T-helper 2 cell treated with Interferon-gamma antibody and Interleukin-4, amounts not matched to agents 5 μg/mL and 100 μg/mL, for 36 hours (primary cell): ENCODE measurements around the gene KCNK16.

Experiments used
- DNase-seq: peaks from one replicate; pipeline ENCODE4 v3.0.0; 2021; ENCODE audit warnings: low spot score
- H3K27ac Mint-ChIP-seq: one replicate; pipeline ENCODE4 v1.8.0; 2021; ENCODE audit warnings: mild to moderate bottlenecking, mixed read lengths
- H3K27me3 Mint-ChIP-seq: one replicate; pipeline ENCODE4 v1.8.0; 2021; ENCODE audit warnings: low read depth, mixed read lengths
- H3K36me3 Mint-ChIP-seq: one replicate; pipeline ENCODE4 v1.8.0; 2021; ENCODE audit warnings: low read depth, mixed read lengths
- H3K4me1 Mint-ChIP-seq: one replicate; pipeline ENCODE4 v1.8.0; 2021; ENCODE audit warnings: low read depth, mixed read lengths
- H3K4me3 Mint-ChIP-seq: one replicate; pipeline ENCODE4 v1.8.0; 2022; ENCODE audit warnings: mild to moderate bottlenecking, moderate library complexity, mixed read lengths
- H3K9me3 Mint-ChIP-seq: one replicate; pipeline ENCODE4 v1.8.0; 2021; ENCODE audit warnings: mixed read lengths

Gene KCNK16

GRCh38 chr6:39309942-39310531 lies 12.5 kb downstream of the KCNK16 start:
- DNase-seq: peak; percentile 38
- no peaks in the 10 kb centered on the region for H3K36me3 Mint-ChIP-seq
- H3K27ac Mint-ChIP-seq: no peak overlapping the region
- no peak overlapping the region for H3K4me3 Mint-ChIP-seq
- H3K9me3 Mint-ChIP-seq: no peaks in the 10 kb centered on the region
- H3K4me1 Mint-ChIP-seq: peaks cover 2% of the 10 kb centered on the region
- peaks cover 34% of the 10 kb centered on the region for H3K27me3 Mint-ChIP-seq

GRCh38 chr6:39307462-39307861 lies 15.0 kb downstream of the KCNK16 start:
- H3K4me3 Mint-ChIP-seq: no peak overlapping the region
- DNase-seq: no peak

GRCh38 chr6:39304951-39305350 lies 17.6 kb downstream of the KCNK16 start:
- DNase-seq: no peak
- Mint-ChIP-seq H3K27me3 (peaks cover 3% of the 10 kb centered on the region), H3K36me3 (no peaks in the 10 kb centered on the region), H3K9me3 (no peaks in the 10 kb centered on the region), H3K4me1 (peaks cover 5% of the 10 kb centered on the region), H3K4me3 (no peak overlapping the region), H3K27ac (no peak overlapping the region)

More at GRCh38 chr6:39307462-39307861, 15.0 kb downstream of the KCNK16 start:
- Mint-ChIP-seq H3K9me3 (no peaks in the 10 kb centered on the region), H3K4me1 (peaks cover 7% of the 10 kb centered on the region), H3K27ac (no peak overlapping the region), H3K27me3 (peaks cover 20% of the 10 kb centered on the region), H3K36me3 (no peaks in the 10 kb centered on the region)

- Mint-ChIP-seq H3K4me1 (peaks cover 5% of the 10 kb centered on the region), H3K36me3 (no peaks in the 10 kb centered on the region), H3K4me3 (no peak overlapping the region), H3K9me3 (no peaks in the 10 kb centered on the region), H3K27me3 (peaks cover 3% of the 10 kb centered on the region), H3K27ac (no peak overlapping the region)
- no peak for DNase-seq
Measured at GRCh38 chr6:39303425-39304153, 18.9 kb downstream of the KCNK16 start.

GRCh38 chr6:39302669-39303424 lies 19.7 kb downstream of the KCNK16 start:
- H3K27ac Mint-ChIP-seq: peak overlapping the region; percentile 42
- no peaks in the 10 kb centered on the region for H3K36me3 Mint-ChIP-seq
- H3K4me3 Mint-ChIP-seq: peak overlapping the region; percentile 54
- H3K27me3 Mint-ChIP-seq: peaks cover 3% of the 10 kb centered on the region
- H3K9me3 Mint-ChIP-seq: no peaks in the 10 kb centered on the region
- peaks cover 5% of the 10 kb centered on the region for H3K4me1 Mint-ChIP-seq
- DNase-seq: peak; percentile 78

GRCh38 chr6:39302011-39302410 lies 20.5 kb downstream of the KCNK16 start:
- DNase-seq: no peak
- Mint-ChIP-seq H3K9me3 (no peaks in the 10 kb centered on the region), H3K27ac (no peak overlapping the region), H3K36me3 (no peaks in the 10 kb centered on the region), H3K4me3 (no peak overlapping the region), H3K27me3 (no peaks in the 10 kb centered on the region), H3K4me1 (peaks cover 5% of the 10 kb centered on the region)

- Mint-ChIP-seq H3K4me3 (no peak overlapping the region), H3K36me3 (no peaks in the 10 kb centered on the region), H3K9me3 (no peaks in the 10 kb centered on the region), H3K27me3 (no peaks in the 10 kb centered on the region), H3K4me1 (peaks cover 5% of the 10 kb centered on the region), H3K27ac (no peak overlapping the region)
- DNase-seq: no peak
Measured at GRCh38 chr6:39301606-39302005, 20.9 kb downstream of the KCNK16 start.

GRCh38 chr6:39300739-39301138 lies 21.8 kb downstream of the KCNK16 start:
- no peaks in the 10 kb centered on the region for H3K9me3 Mint-ChIP-seq
- H3K36me3 Mint-ChIP-seq: no peaks in the 10 kb centered on the region
- H3K27me3 Mint-ChIP-seq: no peaks in the 10 kb centered on the region
- no peak overlapping the region for H3K4me3 Mint-ChIP-seq
- DNase-seq: no peak
- peaks cover 5% of the 10 kb centered on the region for H3K4me1 Mint-ChIP-seq
- H3K27ac Mint-ChIP-seq: no peak overlapping the region

- Mint-ChIP-seq H3K36me3 (no peaks in the 10 kb centered on the region), H3K9me3 (no peaks in the 10 kb centered on the region), H3K4me3 (no peak overlapping the region), H3K4me1 (peaks cover 4% of the 10 kb centered on the region), H3K27me3 (no peaks in the 10 kb centered on the region), H3K27ac (no peak overlapping the region)
- DNase-seq: no peak
Measured at GRCh38 chr6:39298061-39298460, 24.4 kb downstream of the KCNK16 start.

GRCh38 chr6:39296745-39297640 lies 25.5 kb downstream of the KCNK16 start:
- Mint-ChIP-seq H3K27ac (no peak overlapping the region), H3K36me3 (no peaks in the 10 kb centered on the region), H3K27me3 (no peaks in the 10 kb centered on the region), H3K4me1 (no peaks in the 10 kb centered on the region), H3K4me3 (no peak overlapping the region), H3K9me3 (no peaks in the 10 kb centered on the region)
- no peak for DNase-seq

- H3K4me1 Mint-ChIP-seq: no peaks in the 10 kb centered on the region
- no peak overlapping the region for H3K4me3 Mint-ChIP-seq
- H3K36me3 Mint-ChIP-seq: no peaks in the 10 kb centered on the region
- H3K9me3 Mint-ChIP-seq: no peaks in the 10 kb centered on the region
- DNase-seq: no peak
- H3K27ac Mint-ChIP-seq: no peak overlapping the region
- H3K27me3 Mint-ChIP-seq: no peaks in the 10 kb centered on the region
Measured at GRCh38 chr6:39295611-39296011, 26.9 kb downstream of the KCNK16 start.

GRCh38 chr6:39294899-39295298 lies 27.6 kb downstream of the KCNK16 start:
- Mint-ChIP-seq H3K36me3 (no peaks in the 10 kb centered on the region), H3K4me3 (no peak overlapping the region), H3K27me3 (no peaks in the 10 kb centered on the region), H3K27ac (no peak overlapping the region), H3K9me3 (no peaks in the 10 kb centered on the region), H3K4me1 (no peaks in the 10 kb centered on the region)
- DNase-seq: no peak

- Mint-ChIP-seq H3K27me3 (no peaks in the 10 kb centered on the region), H3K4me1 (peaks cover 6% of the 10 kb centered on the region), H3K4me3 (no peak overlapping the region), H3K36me3 (no peaks in the 10 kb centered on the region), H3K9me3 (no peaks in the 10 kb centered on the region), H3K27ac (no peak overlapping the region)
- DNase-seq: no peak
Measured at GRCh38 chr6:39294133-39294532, 28.4 kb downstream of the KCNK16 start.
